Measurements from ENCODE around the gene MACROD2.
"Not testable (repeated sequence)": the region's sequence is repeated elsewhere in the genome, so short reads cannot be mapped to it uniquely, and the experiment has no call there.

MACROD2 gene

DNA sequence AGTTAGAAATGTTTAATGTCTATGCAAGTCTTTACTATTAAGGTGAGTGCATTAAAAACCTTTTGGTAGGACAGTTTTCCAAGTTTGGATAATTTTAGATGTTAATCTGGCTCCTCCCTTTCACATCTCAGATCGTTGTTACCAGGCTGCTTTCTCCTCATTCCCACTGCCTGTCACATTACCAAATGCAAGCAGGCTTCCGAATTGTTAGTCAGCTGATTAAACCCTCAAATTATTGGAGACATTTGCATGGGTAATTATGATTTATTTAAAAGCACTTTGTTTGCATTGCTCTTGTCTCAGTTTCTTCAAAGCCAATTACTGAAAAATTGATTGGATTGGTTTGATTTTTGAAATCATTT lies 1761.4 kb downstream of the MACROD2 start:
- DNase-seq, result no peak

DNA sequence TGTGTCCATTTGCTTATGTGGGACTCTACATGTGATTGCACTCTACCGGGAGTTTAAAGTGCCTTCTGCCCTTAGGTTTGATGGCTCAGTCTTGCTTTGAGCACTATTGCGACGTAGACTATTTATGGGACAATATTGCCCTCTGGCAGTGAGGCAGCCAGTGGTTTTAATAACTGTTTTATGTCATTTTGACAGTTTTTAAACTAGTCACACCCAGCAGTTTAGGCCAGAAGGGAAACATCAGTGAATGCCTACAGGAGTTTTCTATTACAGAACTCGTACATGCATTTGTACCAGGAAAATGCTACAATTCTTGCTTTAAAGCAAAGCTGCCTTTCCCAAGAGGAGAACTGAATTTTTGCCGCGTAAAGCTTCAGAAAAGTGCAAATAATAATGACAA lies 1764.3 kb downstream of the MACROD2 start:
- DNase-seq, result no peak

DNA sequence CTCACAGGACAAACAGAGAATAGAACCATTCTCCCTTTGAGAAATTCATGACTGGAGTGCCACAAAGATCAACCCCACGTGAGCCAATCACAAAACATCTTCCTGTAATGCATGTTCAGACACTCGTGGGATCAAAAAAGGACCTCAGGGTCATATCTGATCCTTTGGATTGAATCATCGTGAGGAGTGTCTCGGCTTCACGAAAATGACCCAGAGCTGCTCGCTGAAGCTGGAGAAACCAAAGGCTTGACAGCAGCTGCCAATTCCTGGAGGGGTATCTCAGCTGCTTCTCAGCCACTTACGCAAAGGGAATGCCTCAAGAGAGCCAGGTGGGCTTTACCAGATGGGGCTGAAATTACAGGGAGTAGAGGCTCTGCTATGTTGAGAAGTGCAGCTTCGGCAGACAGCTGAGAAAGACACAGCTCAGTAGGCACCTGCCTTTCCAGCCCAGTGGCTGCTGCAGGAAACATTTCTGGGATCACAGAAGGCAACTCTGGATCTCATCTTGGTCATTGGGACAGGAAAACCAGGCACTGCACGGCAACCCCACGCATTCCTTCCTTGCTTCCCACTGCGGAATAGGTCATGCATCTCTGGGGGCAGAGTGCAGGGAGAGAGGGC lies 1764.8 kb downstream of the MACROD2 start:
- DNase-seq, result peak; percentile 27

DNA sequence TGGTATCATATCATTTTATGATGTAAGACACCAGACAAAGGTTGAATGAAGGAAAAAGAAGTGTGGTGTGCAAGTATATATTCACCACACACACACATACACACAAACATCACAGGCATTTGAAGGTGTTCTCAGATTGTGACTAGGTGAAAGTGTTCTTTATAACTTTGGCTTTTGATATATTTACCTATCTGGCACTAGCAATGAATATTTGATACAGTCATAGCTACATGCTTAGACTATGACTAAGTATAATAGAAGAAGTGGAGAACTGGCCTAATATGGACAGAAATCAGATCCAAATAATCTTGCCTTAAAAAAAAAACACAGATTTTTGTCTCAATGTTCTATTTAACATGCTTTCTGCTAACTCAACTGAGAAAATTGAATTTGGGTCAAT lies 1768.0 kb downstream of the MACROD2 start:
- no peak for DNase-seq

DNA sequence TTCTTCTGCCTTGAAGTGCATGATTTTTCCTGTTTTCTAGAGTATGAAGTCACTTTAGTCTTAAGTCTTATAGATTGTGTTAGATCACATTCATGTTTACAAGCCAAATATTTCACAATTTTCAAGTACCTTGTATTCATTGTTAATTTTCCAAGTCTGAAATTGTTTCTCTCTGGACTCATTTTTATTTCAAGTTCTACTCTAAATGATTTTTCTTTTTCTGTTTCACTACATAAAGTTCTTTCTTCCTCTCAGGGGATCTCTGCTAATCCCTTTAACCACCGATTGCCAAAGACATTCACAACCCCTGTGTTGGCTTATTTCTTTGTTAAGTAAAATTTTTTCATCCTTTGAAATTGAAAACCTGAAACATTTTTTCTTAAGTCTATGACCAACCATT lies 1772.3 kb downstream of the MACROD2 start:
- no peak for DNase-seq

DNA sequence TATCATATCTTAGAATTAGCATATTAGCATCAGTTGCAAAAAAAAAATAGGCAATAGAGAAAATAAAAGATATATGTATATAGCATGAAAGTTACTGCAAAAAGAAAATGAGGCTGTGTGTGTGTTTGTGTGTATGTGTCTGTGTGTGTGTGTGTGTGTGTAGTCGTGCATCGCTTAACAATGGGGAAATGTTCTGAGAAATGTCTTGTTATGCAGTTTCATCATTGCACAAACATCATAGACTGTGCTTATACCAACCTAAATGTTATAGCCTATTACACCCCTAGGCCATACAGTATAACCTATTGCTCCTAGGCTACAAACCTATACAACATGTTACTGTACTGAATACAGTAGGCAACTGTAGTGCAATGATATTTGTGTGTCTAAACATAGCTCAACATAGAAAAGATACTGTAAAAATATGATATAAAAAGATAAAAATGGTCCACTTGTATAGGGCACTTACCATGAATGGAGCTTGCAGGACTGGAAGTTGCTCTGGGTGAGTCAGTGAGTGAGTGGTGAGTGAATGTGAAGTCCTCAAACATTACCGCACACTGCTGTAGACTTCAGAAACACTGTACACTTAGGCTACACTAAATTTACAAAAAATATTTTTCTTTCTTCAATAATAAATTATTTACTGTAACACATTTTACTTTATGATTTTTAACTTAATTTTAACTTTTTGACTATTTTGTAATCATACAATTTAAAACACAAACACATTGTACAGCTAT lies 1772.9 kb downstream of the MACROD2 start:
- DNase-seq, result no peak

DNA sequence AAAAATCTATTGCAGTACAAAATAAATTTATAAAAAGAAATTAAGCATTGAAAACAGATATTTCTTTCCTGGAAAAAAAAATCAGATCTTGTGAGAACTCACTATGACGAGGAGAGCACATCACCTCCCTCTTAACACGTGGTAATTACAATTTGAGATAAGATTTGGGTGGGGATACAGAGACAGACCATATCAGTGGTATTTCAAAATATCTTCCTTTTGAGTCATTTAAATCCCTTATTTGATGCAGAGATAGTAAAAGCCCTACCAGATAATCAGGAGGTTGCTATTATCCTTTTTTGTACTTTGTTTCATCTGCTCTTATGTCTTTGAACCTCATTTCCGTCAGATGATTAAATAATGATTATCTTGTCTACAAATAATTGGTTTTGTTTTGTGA lies 1777.5 kb downstream of the MACROD2 start:
- no peak for DNase-seq

DNA sequence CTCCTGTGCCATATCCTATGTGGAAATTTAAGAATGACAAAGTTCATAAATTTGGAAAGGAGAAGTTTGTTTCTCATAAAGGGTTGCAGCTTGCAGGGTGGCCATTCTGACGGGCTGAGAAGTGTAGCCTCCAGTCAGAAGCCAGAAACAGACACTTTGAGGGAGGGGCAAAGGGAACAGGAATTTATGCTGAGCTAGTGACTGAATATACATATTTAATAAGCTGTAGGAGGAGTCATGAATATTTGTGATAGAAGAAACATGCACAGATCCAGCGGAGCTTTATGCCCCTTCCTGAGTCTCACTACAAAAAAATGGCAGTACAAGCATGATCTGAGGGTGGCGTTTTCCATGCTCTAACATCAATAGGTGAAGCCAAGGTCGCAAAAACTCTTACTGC lies 1779.6 kb downstream of the MACROD2 start:
- DNase-seq, result no peak

DNA sequence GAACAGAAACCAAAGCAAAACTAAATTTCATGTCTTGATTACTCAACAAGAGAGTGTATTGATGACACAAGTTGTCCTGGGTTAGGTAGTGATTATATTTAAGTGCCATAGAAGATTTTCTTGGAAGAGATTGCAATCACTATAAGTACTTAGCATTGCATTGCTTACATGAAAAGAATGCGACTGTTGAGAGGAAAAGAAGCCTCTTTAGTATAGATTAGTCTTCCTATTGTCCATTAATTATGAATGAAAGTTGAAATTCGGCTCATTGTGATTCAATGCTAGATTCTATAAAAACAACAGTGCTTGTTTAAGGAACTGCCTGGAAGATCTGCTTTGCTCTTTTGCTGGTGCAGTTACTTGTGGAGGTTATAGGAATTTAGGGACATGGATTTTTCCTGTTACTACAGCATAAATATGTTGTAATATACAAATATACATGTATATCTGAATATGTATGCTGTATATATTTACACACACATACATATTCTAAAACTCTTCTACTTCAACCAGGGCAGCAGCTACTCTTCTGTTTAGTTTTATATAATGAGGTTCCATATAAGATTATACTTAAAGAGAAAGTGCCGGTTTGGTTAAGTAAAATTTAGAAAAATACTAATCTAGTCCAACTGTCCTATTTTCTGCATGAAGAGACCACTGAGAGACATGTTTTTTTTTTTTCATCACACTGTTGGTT lies 1781.6 kb downstream of the MACROD2 start:
- DNase-seq, result no peak

DNA sequence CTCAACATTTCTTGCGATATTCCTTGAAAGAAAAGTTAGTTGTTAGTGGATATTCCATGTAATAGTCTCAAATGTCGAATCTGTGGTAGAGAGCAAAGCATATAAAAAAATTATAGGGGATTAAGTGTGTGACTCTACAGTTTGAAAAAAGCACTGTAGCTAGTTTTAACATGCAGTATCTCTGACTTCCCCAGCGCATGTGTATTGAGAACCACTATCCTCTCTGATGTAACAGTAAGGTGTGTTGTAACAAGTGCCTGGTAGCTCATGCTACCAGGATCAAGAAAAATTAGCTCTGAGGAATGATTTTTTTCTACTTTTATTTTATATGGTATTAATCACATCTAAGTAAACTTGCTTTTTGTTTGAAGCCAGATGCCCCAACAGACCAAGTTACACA lies 1788.7 kb downstream of the MACROD2 start:
- DNase-seq, result no peak

DNA sequence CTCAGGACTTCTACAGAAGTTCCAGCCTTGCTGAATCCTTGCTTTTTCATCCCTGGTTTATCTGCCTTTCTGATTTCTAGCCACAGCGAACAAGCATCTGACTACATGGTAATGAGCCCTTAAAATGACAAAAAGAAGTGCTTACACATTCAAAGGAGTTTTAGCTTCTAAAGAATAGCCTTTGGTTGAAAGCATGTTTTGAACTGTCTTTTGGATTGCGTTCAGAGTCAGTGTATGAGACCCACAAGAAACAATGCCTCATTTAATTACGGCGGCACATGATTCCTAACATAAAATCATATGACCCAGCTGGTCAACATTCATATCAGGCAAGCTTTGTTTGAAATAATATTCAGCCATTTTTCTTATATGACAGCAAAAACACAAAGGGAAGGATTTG lies 1793.8 kb downstream of the MACROD2 start:
- DNase-seq, result no peak

DNA sequence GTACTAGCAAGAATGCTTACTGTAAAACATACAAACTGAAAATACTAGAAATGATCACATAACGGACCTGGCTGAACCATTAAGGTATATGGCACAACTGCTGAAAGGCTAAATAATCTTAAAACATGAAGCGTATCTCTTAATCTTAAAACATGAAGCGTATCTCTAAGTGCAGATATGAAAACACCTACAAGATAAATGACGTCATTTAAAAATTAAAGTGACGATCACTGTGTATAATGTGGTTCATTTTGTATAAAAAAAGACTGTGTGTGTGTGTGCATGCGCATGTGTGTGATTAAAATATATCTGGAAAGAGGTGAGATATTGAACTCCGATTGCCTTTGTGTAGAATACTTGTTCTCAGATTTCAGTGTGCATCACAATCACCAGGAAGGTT lies 1797.5 kb downstream of the MACROD2 start:
- DNase-seq, result no peak

DNA sequence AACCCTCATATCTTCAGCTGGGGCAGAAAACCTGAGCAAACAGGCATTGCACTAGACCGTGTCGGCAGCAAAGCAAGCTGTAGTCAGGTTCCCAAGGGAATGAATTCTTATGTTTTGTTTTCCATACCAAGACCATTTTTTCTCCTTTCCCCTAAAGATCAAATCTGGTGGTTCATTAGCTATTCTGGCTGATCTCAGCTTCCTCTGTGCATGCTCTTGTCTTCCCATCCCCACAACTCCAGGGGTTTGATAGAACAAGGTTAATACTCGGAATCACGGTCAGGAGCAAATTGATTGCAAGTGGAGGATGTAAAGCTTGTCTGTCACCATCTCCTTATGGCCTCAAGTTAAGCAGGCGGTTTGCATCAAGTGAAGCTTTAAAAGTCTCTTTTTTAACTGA lies 1799.1 kb downstream of the MACROD2 start:
- DNase-seq, result no peak

DNA sequence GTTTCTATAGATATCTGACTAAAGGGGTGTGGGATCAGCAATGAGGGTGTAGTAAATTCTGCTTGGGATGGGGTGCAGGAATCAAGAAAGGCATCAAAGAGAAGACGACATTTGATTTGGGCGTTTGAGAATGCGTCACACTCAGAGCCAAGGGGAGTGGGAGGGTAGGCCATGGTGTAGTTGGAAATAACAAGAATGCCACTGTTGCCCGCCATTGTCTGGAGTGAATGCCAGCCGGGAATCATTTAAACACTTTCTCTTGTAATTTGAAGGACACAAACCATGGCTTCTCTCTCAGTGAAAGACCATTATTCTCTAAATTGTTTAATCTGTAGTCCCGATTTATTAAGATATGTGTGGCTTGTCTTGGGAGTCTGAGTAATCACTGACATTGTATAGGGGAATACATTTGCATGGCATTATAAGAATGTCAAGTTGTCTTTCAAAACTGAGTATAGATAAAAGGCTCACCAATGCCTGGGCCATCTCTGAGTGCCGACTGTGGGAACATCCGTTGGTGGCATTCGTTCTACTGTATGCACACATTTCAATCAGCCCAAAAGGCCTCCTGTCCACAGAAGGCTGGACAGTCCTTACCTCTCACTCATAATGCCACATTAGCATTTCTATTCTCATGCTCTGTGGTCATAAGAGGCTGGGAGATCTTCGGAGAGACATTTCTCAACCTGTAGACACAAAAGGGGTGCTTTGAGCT lies 1800.1 kb downstream of the MACROD2 start:
- no peak for DNase-seq

DNA sequence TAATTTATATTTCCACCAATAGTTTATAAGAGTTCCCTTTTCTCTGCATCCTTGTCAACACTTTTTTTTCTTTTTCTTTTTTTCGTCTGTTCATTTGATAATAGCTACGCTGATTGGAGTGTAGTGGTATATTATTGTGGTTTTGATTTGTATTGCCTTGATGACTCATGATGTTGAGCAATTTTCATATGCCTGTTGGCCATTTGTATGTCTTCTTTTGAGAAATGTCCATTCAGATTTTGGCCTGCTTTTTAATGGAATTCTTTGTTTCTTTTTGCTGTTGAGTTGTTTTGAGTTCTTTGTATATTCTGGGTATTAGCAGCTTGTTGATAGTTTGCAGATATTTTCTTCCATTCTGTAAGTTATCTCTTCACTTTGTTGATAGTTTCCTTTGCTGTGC lies 1804.6 kb downstream of the MACROD2 start:
- no peak for DNase-seq

DNA sequence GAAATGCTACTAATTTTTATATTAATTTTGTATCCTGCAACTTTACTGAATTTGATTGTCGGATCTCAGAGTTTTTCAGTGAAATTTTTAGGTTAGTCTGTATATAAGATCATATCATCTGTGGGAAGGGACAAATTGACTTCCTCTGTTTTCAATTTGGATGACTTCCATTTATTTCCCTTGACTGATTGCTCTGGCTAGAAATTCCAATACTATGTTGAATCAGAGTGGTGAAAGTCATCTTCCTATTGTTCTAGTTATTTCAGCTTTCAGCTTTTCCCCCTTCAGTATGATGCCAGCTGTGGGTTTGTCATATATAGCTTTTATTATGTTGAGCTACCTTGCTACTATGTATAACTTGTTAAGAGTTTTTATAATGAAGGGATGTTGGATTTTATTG lies 1806.7 kb downstream of the MACROD2 start:
- no peak for DNase-seq

DNA sequence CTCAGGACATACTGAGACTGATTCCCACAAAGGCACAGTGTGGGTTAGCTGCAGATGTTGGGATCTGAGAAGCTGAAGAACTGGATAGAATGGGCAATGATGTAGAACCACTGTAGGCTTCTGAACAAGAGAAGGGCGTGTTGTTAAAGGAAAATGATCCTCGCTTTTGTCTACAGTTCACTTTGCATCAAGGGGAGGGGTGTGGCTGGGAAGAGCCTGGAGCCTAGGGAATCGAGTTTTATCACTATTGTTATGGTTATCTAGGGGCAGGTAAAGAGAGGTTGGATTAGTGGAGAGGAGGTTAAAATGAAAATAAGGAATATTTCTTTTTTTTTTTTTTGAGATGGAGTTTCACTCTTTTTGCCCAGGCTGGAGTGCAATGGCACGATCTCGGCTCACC lies 1809.8 kb downstream of the MACROD2 start:
- DNase-seq, result no peak

DNA sequence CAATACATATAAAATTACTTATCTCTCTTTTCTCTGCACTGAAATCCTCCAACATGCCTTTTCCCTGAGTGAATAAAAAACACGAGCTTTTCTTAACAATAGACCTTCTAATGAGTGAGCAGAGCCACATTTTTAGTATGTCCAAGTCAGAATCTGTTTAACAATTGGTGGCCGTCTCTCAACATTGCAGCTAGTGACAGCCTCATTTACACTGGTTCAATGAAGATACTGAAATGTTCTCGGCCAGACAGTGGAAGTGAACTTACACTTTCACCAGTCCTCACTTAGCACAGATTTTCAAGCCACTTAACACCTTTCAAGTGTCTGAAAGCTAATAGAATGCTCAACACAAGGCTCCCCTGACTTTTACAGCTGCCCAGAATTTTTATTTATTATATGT lies 1810.8 kb downstream of the MACROD2 start:
- no peak for DNase-seq

DNA sequence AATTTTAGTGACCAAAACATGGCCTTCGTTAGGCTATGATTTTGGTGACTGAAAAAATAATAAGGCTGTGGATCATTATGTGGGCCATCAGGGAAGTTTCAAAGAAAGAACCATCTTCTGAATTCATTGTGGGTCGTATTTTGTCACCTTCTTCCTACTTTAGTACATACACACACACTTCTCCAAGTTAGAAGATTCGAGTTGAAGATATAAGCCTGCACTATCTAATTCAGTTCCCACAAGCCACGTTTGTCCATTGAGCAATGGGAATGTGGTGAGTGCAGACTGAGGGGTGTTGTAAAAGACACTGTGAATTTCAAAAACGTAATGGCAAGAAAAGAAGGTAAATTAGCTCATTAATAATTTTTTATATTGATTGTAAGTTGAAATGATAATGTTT lies 1812.0 kb downstream of the MACROD2 start:
- no peak for DNase-seq

DNA sequence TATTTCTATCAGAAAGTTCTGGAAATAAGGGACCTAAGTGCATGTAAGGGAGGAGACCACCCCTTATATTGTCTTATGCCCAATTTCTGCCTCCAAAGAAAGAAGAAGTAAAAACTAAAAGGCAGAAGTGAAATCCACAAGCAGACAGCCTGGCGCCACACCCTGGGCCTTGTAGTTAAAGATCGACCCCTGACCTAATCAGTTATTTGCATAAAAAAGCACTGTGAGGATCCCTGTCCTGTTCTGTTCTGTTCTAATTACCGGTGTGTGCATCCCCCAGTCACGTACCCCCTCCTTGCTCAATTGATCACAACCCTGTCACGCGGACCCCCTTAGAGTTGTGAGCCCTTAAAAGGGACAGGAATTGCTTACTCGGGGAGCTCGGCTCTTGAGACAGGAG lies 1812.5 kb downstream of the MACROD2 start:
- DNase-seq, result not testable (repeated sequence)

DNA sequence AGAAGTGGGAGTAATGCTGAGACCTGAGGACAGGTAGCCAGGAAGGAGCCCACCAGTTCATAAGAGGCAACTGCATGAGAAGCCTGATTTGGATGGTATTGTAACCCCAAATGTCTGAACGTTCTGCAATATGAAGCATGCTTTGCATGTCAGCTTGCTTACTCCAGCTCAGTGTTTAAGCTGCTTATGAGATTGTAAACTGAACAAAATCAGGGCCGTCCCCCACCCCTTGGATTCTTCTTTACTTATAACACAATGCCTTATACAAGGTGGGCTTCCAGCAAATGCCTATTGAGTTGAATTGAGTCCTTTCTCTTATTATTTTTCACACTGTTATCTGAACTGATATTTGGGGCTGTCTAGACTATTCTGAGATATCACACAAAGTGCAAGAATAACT lies 1816.6 kb downstream of the MACROD2 start:
- no peak for DNase-seq

DNA sequence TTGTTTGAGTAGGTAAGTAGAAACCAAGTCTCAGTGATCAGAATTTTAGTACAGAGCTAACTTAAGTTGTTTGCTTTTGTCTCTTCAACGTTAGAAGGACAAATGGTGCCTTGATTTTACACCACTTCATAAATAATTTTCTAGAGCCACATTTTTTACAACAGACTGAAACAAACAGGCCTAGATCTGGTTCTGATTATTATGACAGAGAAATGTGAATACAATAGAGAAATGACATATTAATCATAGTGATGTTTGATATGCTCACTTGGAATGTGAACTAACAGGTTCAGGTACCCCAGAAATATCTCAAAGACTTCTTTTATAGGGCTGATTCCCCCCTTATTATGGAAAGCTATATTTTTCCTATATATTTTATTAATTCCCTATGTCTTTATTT lies 1817.4 kb downstream of the MACROD2 start:
- DNase-seq, result no peak

DNA sequence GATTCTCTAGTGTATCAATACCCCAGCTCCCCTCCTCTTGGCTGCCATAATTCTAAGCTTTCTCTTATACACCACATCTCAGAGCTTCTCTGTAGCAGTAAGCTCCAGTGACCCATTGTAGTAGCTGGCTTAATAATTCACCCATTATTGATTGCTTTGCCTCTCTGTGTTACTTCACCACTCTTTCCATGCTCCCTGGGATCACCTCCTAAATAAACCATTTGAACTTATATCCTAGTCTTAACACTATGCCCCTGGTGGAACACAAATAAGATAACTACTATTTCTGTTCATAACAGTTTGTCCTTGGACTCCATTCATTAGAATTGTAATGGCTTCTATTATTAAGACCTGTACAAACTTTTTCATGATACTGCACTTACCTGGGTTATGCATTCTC lies 1819.0 kb downstream of the MACROD2 start:
- DNase-seq, result no peak

DNA sequence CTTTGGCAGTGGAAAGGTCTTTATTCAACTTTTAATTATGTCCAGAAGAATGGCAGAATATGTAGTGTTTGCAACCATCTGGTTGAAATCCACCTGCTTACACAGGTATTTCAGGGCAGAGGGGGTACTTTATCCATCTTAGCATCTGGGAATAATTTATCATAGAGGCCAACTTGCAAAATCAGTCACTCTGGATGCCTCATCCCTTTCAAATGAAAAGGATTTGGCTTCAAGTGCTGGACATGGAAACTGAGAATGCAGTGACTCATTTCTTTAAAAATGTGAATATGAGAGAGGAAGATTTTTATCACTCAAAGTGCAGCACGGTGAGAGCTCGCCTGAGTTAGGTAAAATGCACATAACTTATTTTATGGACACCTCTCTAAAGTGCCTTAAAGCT lies 1819.6 kb downstream of the MACROD2 start:
- DNase-seq, result no peak
